ENCODE measurements around the gene BACH2. TPM values are rescaled to one million over a fixed set of nuclear protein-coding genes. Genes with fewer than 3 reads are reported as not detected.

The BACH2 gene
- polyA plus RNA-seq, 1 experiment: 2.2 TPM

DNA sequence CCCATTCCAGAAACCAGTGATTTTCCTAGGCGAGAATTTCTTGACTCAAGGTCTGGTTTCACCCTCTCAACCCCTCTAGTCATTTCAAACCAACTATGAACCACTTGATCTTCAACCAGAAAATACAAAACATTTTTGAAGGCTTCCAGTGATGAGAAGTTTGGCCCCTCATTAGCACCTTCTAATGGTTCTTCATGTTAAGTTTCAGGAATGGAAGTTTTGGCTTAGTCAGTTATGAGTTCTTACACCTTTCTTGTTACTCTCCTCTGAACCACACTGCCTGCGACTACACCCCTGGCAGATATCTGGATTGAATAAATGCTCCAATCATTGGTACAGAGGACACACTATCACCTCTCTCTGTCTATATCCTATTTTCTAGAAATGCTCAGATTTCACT, 335.2 kb downstream of the BACH2 start:
- no peak for DNase-seq (ENCODE audit: low read depth, low spot score)
- Histone ChIP-seq H3K27me3 (ENCODE audit: control insufficient read depth, insufficient read depth, low read length) (no peaks in the 10 kb centered on the region), H3K9me3 (ENCODE audit: control insufficient read depth, insufficient read depth, low read length) (no peaks in the 10 kb centered on the region), H3K4me3 (ENCODE audit: low read depth, low read length) (no peak overlapping the region), H3K27ac (ENCODE audit: low read depth, low read length) (no peak overlapping the region)
- ChIA-PET CTCF (interaction anchor here (1.3 kb wide), 1 partner anchor 21 kb away, joined by 5 read pairs; no protein-coding TSS in a partner anchor), POLR2A (no interaction called here)
- TF ChIP-seq, protein P1, sequence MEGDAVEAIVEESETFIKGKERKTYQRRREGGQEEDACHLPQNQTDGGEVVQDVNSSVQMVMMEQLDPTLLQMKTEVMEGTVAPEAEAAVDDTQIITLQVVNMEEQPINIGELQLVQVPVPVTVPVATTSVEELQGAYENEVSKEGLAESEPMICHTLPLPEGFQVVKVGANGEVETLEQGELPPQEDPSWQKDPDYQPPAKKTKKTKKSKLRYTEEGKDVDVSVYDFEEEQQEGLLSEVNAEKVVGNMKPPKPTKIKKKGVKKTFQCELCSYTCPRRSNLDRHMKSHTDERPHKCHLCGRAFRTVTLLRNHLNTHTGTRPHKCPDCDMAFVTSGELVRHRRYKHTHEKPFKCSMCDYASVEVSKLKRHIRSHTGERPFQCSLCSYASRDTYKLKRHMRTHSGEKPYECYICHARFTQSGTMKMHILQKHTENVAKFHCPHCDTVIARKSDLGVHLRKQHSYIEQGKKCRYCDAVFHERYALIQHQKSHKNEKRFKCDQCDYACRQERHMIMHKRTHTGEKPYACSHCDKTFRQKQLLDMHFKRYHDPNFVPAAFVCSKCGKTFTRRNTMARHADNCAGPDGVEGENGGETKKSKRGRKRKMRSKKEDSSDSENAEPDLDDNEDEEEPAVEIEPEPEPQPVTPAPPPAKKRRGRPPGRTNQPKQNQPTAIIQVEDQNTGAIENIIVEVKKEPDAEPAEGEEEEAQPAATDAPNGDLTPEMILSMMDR (IDR thresholded peaks at IDR 0.05; ENCODE audit: low read depth, low read length): no peak

DNA sequence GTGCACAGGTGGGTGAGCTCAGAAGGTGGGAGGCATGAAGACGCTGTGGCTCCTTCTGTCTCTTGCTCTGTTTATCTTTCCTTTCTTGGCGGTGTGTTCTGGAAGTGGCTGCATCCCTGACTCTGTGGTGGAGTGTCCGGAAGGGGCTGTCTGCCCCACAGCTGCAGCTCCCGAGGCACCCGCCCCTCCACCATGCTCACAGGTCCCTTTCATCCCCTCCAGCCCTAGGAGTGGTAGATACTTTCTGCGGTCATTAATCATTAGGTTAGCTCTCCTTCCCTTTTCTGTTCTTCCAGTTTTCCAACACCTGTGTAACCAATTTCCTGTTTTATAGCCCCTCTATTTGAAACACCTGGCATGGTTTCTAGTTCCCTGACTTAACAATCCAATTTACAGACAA, 336.8 kb downstream of the BACH2 start:
- TF ChIP-seq, protein P1 (IDR thresholded peaks at IDR 0.05; ENCODE audit: low read depth, low read length): no peak
- Histone ChIP-seq H3K27ac (ENCODE audit: low read depth, low read length) (no peak overlapping the region), H3K27me3 (ENCODE audit: control insufficient read depth, insufficient read depth, low read length) (no peaks in the 10 kb centered on the region), H3K9me3 (ENCODE audit: control insufficient read depth, insufficient read depth, low read length) (no peaks in the 10 kb centered on the region), H3K4me3 (ENCODE audit: low read depth, low read length) (no peak overlapping the region)
- DNase-seq (ENCODE audit: low read depth, low spot score): no peak
- POLR2A ChIA-PET: no interaction called here
- CTCF ChIA-PET: interaction anchor here (1.9 kb wide), 1 partner anchor 19 kb away, joined by 6 read pairs; no protein-coding TSS in a partner anchor

DNA sequence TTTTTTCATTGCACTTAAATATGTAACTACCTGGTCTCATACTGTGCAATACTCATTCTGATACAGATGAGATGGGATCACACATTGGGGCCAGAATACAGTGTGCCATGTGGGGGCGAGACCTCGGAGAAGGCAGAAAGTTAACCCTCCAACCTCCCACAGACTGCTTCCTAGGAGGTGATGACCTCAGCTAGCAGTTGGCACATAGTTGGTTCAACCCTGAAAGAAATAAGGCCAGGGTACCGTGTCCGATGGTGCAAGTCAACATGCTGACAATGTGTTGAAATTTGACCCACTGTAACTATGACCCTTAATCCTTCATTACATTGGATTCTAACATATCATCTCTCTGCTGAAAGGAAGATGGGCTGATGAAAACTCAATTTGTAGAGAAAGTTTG, 340.5 kb downstream of the BACH2 start:
- POLR2A ChIA-PET: no interaction called here
- no peak overlapping the region for H3K4me3 ChIP-seq (ENCODE audit: low read depth, low read length)
- DNase-seq (ENCODE audit: low read depth, low spot score): no peak
- no peaks in the 10 kb centered on the region for H3K27me3 ChIP-seq (ENCODE audit: control insufficient read depth, insufficient read depth, low read length)
- TF ChIP-seq, protein P1 (IDR thresholded peaks at IDR 0.05; ENCODE audit: low read depth, low read length): no peak
- CTCF ChIA-PET: interaction anchor here (1.5 to 2.3 kb wide), 2 partner anchors 14 to 16 kb away, joined by 4 to 14 read pairs; no protein-coding TSS in a partner anchor
- H3K27ac ChIP-seq (ENCODE audit: low read depth, low read length): no peak overlapping the region
- H3K9me3 ChIP-seq (ENCODE audit: control insufficient read depth, insufficient read depth, low read length): no peaks in the 10 kb centered on the region; the same call in 1 of the 2 replicates

DNA sequence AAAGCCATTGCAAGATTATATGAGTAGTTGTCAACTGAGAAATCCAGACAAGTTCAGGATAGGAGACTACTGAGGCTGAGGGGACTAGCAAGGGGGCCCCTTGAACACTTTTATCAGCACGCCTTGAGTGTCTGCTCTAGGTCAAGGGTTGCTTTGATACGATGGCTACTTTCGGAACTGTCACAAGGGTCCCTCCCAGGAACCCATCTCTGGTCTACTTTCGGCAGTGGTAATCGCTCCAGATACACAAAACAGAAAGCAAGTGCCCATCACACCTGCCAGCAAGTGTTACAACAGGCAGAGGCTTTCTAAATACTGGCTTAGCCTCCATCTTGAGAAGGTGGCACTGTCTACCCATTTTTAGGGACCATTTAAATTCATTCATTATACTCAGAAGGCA, 341.3 kb downstream of the BACH2 start:
- Histone ChIP-seq H3K27ac (ENCODE audit: low read depth, low read length) (no peak overlapping the region), H3K4me3 (ENCODE audit: low read depth, low read length) (no peak overlapping the region), H3K9me3 (ENCODE audit: control insufficient read depth, insufficient read depth, low read length) (peaks cover 6% of the 10 kb centered on the region; the same call in 1 of the 2 replicates), H3K27me3 (ENCODE audit: control insufficient read depth, insufficient read depth, low read length) (no peaks in the 10 kb centered on the region)
- POLR2A ChIA-PET: no interaction called here
- TF ChIP-seq, protein P1 (IDR thresholded peaks at IDR 0.05; ENCODE audit: low read depth, low read length): no peak
- no peak for DNase-seq (ENCODE audit: low read depth, low spot score)
- CTCF ChIA-PET: interaction anchor here (1.5 to 2.3 kb wide), 2 partner anchors 15 kb away, joined by 4 to 14 read pairs; no protein-coding TSS in a partner anchor

DNA sequence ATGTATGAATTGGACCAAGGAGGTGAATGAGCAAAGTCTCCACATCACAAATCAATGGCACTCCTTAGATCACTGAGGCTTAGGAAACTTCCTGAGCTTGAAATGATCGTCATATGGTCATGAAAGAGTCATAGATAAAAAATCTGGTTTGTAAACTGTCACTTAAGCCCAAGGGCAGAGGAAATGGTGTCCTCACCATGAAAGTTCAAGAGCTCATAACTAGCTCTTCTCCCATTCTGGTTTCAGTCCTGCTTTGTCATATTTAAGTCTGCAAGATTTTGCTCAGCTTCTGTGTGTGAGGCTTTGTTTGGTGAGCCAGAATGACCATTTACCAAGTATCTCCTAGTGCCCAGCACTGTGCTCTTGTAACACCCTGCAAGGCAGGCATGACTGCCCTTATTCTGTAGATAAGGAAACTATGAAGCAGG, 341.9 kb downstream of the BACH2 start:
- H3K27ac ChIP-seq (ENCODE audit: low read depth, low read length): no peak overlapping the region
- no peak for DNase-seq (ENCODE audit: low read depth, low spot score)
- POLR2A ChIA-PET: no interaction called here

More for the DNA sequence above, 341.9 kb downstream of the BACH2 start:
- Histone ChIP-seq H3K4me3 (ENCODE audit: low read depth, low read length) (no peak overlapping the region), H3K9me3 (ENCODE audit: control insufficient read depth, insufficient read depth, low read length) (peaks cover 7% of the 10 kb centered on the region; the same call in 1 of the 2 replicates), H3K27me3 (ENCODE audit: control insufficient read depth, insufficient read depth, low read length) (no peaks in the 10 kb centered on the region)
- TF ChIP-seq, protein P1 (IDR thresholded peaks at IDR 0.05; ENCODE audit: low read depth, low read length): no peak
- CTCF ChIA-PET: interaction anchor here (1.0 to 2.3 kb wide), 2 partner anchors 14 to 439 kb away, joined by 3 to 14 read pairs; no protein-coding TSS in a partner anchor

Data from AG04450 (cell line).